ENCODE data around the gene AZIN2.
"Not testable (repeated sequence)": the region's sequence is repeated elsewhere in the genome, so short reads cannot be mapped to it uniquely, and the experiment has no call there.

AZIN2 gene

DNA sequence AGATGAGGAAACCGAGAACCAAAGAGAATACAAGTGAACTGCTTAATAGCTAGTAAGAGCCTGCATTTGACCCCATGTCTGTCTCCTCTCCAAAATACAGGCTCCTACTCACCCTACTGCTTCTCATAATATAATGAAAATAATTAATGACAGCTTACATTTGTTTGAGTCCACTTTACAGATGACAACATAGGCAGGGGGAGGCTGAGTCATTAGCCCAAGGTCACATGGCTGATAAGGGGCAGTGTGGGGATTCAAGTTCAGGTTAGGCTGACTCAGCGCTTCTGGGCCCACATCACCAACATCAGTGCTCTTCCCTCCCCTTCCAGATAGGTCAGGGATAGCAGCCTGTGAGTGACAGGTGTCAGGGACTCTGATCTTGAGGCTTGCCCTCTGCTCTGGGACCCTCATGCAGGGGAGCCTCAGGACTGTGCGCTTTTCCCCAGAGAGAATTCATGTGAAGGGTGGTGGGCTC, 16.2 kb downstream of the AZIN2 start:
- no peak overlapping the region for H3K27ac ChIP-seq (ENCODE audit: low read depth, low read length)
- WGBS (ENCODE audit: extremely low coverage, insufficient coverage, low lambda C conversion rate) = no CpG with 5 or more reads among the region's 3 CpGs
- H3K79me2 ChIP-seq (ENCODE audit: control insufficient read depth, insufficient read depth, low read length) = no peaks in the 10 kb centered on the region

DNA sequence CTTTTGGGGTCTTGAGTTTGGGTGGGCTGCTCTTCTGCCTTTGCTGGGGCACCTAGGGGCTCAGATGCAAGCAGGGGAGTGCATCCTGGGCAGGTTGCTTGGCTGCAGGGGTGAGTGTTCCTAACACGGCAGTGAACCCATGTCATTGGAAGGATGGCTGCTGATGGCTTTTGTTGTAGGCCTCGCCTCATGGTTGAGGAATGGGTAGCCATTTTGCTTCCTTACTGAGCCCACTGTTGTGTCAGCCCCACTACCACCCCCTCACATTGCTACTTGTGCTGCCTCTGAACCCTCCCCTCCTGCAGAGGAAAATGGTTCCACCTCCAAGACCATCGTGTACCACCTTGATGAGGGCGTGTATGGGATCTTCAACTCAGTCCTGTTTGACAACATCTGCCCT, 16.8 kb downstream of the AZIN2 start:
- Histone ChIP-seq H3K18ac (ENCODE audit: low read length) (no peak overlapping the region), H4K8ac (ENCODE audit: low read depth, low read length) (no peak overlapping the region), H3K36me3 (ENCODE audit: control insufficient read depth, insufficient read depth, low read length) (no peaks in the 10 kb centered on the region), H3K56ac (ENCODE audit: low read length) (no peak overlapping the region), H3K27ac (ENCODE audit: low read depth, low read length) (no peak overlapping the region), H2AK5ac (ENCODE audit: low read length) (no peak overlapping the region), H3K4me2 (ENCODE audit: low read length) (no peak overlapping the region), H2BK120ac (ENCODE audit: low read depth, low read length) (no peak overlapping the region), H3K27me3 (ENCODE audit: insufficient read depth, low read length, poor library complexity) (no peaks in the 10 kb centered on the region), H4K5ac (ENCODE audit: low read length) (no peak overlapping the region), H3K4ac (ENCODE audit: low read depth, low read length) (no peak overlapping the region), H3K9ac (ENCODE audit: low read length) (no peak overlapping the region), H3K79me2 (ENCODE audit: control insufficient read depth, insufficient read depth, low read length) (no peaks in the 10 kb centered on the region), H3K79me1 (ENCODE audit: low read length) (no peaks in the 10 kb centered on the region), H2BK5ac (ENCODE audit: low read length) (no peak overlapping the region), H3K4me1 (ENCODE audit: control insufficient read depth, low read depth, low read length) (no peaks in the 10 kb centered on the region), H3K23ac (ENCODE audit: low read length) (no peak overlapping the region), H2BK15ac (replicated peaks; ENCODE audit: low read depth) (no peak overlapping the region), H3K4me3 (ENCODE audit: low read length) (no peak overlapping the region)
- no CpG with 5 or more reads among the region's 4 CpGs for WGBS (ENCODE audit: extremely low coverage, insufficient coverage, low lambda C conversion rate)
- no peak for DNase-seq

More for the DNA sequence above, 16.2 kb downstream of the AZIN2 start:
- Histone ChIP-seq H3K56ac (ENCODE audit: low read length) (no peak overlapping the region), H2BK5ac (ENCODE audit: low read length) (no peak overlapping the region), H4K5ac (ENCODE audit: low read length) (no peak overlapping the region), H3K4ac (ENCODE audit: low read depth, low read length) (no peak overlapping the region), H3K23ac (ENCODE audit: low read length) (no peak overlapping the region), H3K4me2 (ENCODE audit: low read length) (no peak overlapping the region), H2BK120ac (ENCODE audit: low read depth, low read length) (no peak overlapping the region), H3K27me3 (ENCODE audit: insufficient read depth, low read length, poor library complexity) (no peaks in the 10 kb centered on the region), H3K4me3 (ENCODE audit: low read length) (no peak overlapping the region), H4K8ac (ENCODE audit: low read depth, low read length) (no peak overlapping the region), H3K79me1 (ENCODE audit: low read length) (no peaks in the 10 kb centered on the region), H3K36me3 (ENCODE audit: control insufficient read depth, insufficient read depth, low read length) (no peaks in the 10 kb centered on the region), H2BK15ac (replicated peaks; ENCODE audit: low read depth) (no peak overlapping the region), H3K18ac (ENCODE audit: low read length) (no peak overlapping the region), H2AK5ac (ENCODE audit: low read length) (no peak overlapping the region), H3K4me1 (ENCODE audit: control insufficient read depth, low read depth, low read length) (no peaks in the 10 kb centered on the region), H3K9ac (ENCODE audit: low read length) (no peak overlapping the region)
- DNase-seq = no peak

DNA sequence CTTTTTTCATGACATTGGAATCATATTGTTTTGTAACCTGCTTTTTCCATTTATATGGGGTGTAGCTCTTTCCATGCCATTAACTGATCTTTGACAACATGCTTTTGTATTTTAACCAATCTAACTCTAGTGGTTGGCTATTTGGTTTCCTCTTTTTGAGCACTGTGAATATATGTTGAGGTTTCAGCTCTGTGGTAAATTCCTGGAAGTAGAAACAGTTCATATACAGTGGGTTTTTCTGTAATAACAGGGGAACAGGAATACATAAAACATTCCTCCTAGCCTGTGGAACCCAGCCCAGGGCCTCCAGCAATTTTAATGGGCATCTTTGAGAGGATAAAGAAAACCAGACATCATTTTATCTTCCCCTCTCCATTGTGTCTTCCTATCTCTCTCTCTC, 17.4 kb downstream of the AZIN2 start:
- H3K56ac ChIP-seq (ENCODE audit: low read length) = no peak overlapping the region
- H3K79me2 ChIP-seq (ENCODE audit: control insufficient read depth, insufficient read depth, low read length) = no peaks in the 10 kb centered on the region
- H2AK5ac ChIP-seq (ENCODE audit: low read length) = no peak overlapping the region
- no peak overlapping the region for H2BK120ac ChIP-seq (ENCODE audit: low read depth, low read length)
- H3K4me2 ChIP-seq (ENCODE audit: low read length) = no peak overlapping the region
- no peaks in the 10 kb centered on the region for H3K36me3 ChIP-seq (ENCODE audit: control insufficient read depth, insufficient read depth, low read length)
- no peak overlapping the region for H4K5ac ChIP-seq (ENCODE audit: low read length)
- H3K23ac ChIP-seq (ENCODE audit: low read length) = no peak overlapping the region
- no peak overlapping the region for H3K27ac ChIP-seq (ENCODE audit: low read depth, low read length)
- no peak overlapping the region for H3K4ac ChIP-seq (ENCODE audit: low read depth, low read length)
- no peak for DNase-seq
- no peak overlapping the region for H2BK5ac ChIP-seq (ENCODE audit: low read length)
- H3K9ac ChIP-seq (ENCODE audit: low read length) = no peak overlapping the region
- no peak overlapping the region for H3K18ac ChIP-seq (ENCODE audit: low read length)
- H3K79me1 ChIP-seq (ENCODE audit: low read length) = no peaks in the 10 kb centered on the region
- no peak overlapping the region for H2BK15ac ChIP-seq (replicated peaks; ENCODE audit: low read depth)
- no peaks in the 10 kb centered on the region for H3K4me1 ChIP-seq (ENCODE audit: control insufficient read depth, low read depth, low read length)
- H3K4me3 ChIP-seq (ENCODE audit: low read length) = no peak overlapping the region
- H3K27me3 ChIP-seq (ENCODE audit: insufficient read depth, low read length, poor library complexity) = no peaks in the 10 kb centered on the region
- no peak overlapping the region for H4K8ac ChIP-seq (ENCODE audit: low read depth, low read length)

DNA sequence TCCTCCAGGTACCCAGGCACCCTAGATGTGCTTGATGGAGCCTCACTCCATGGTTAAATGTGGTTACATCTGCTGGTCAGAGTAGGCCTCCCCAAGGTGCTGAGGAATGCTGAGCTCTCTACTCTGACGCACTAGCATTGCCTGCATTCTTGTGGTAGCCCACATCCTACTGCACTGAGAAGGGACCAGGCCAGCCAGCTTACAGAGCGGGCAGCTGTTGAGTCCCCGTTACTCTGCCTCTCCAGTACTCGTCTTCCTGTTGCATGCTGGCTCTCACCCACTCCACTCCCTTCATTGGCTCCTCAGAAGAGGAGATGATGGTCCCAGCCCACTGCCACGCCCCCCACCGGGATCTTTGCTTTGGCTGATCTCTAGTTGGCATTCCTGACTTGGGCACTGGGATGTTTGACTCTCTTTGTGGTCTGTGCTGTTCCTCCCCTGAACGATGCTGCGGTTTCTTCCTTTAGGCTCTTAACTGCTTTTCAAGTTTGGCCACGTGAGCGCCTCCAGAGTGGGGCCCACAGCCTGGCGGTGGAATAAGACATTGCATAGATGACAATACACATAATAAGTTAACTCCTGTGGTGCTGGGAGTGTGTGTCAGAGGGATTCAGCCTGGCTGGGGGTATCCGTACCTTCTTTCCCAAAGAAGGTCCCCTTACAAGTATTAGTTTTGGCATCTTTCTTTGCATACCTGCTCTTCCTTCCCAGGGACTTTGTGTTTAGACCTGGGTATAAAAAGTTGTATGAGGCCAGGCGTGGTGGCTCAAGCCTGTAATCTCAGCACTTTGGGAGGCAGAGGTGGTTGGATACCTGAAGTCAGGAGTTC, 18.6 kb downstream of the AZIN2 start:
- Histone ChIP-seq H3K4me2 (ENCODE audit: low read length) (no peak overlapping the region), H3K4me1 (ENCODE audit: control insufficient read depth, low read depth, low read length) (no peaks in the 10 kb centered on the region), H3K79me1 (ENCODE audit: low read length) (no peaks in the 10 kb centered on the region), H3K36me3 (ENCODE audit: control insufficient read depth, insufficient read depth, low read length) (no peaks in the 10 kb centered on the region), H2BK120ac (ENCODE audit: low read depth, low read length) (no peak overlapping the region), H4K8ac (ENCODE audit: low read depth, low read length) (no peak overlapping the region), H2AK5ac (ENCODE audit: low read length) (no peak overlapping the region), H3K56ac (ENCODE audit: low read length) (no peak overlapping the region), H3K9ac (ENCODE audit: low read length) (no peak overlapping the region), H3K18ac (ENCODE audit: low read length) (no peak overlapping the region), H3K4ac (ENCODE audit: low read depth, low read length) (no peak overlapping the region), H3K79me2 (ENCODE audit: control insufficient read depth, insufficient read depth, low read length) (no peaks in the 10 kb centered on the region), H3K27me3 (ENCODE audit: insufficient read depth, low read length, poor library complexity) (no peaks in the 10 kb centered on the region), H2BK5ac (ENCODE audit: low read length) (no peak overlapping the region), H3K23ac (ENCODE audit: low read length) (no peak overlapping the region), H4K5ac (ENCODE audit: low read length) (no peak overlapping the region), H3K27ac (ENCODE audit: low read depth, low read length) (no peak overlapping the region), H3K4me3 (ENCODE audit: low read length) (no peak overlapping the region), H2BK15ac (replicated peaks; ENCODE audit: low read depth) (no peak overlapping the region)
- no CpG with 5 or more reads among the region's 13 CpGs for WGBS (ENCODE audit: extremely low coverage, insufficient coverage, low lambda C conversion rate)
- DNase-seq = peak; percentile 71

DNA sequence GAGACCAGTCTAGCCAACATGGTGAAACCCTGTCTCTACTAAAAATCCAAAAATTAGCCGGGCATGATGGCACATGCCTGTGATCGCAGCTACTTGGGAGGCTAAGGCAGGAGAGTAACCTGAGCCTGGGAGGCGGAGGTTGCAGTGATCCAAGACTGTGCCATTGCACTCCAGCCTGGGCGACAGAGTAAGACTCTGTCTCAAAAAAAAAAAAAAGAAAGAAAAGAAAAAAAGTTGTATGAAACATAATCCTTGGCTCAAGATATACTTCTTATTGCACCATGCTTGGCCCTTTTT, 19.1 kb downstream of the AZIN2 start:
- not testable (repeated sequence) for H2BK5ac ChIP-seq (ENCODE audit: low read length); H3K18ac ChIP-seq (ENCODE audit: low read length); H3K27ac ChIP-seq (ENCODE audit: low read depth, low read length); H3K4me1 ChIP-seq (ENCODE audit: control insufficient read depth, low read depth, low read length); H4K8ac ChIP-seq (ENCODE audit: low read depth, low read length); H3K9ac ChIP-seq (ENCODE audit: low read length); H3K4ac ChIP-seq (ENCODE audit: low read depth, low read length); H3K56ac ChIP-seq (ENCODE audit: low read length); H3K79me1 ChIP-seq (ENCODE audit: low read length); H2AK5ac ChIP-seq (ENCODE audit: low read length); H3K23ac ChIP-seq (ENCODE audit: low read length); H3K4me2 ChIP-seq (ENCODE audit: low read length); DNase-seq; H3K27me3 ChIP-seq (ENCODE audit: insufficient read depth, low read length, poor library complexity); H3K4me3 ChIP-seq (ENCODE audit: low read length); H2BK15ac ChIP-seq (replicated peaks; ENCODE audit: low read depth); H4K5ac ChIP-seq (ENCODE audit: low read length); H2BK120ac ChIP-seq (ENCODE audit: low read depth, low read length); H3K79me2 ChIP-seq (ENCODE audit: control insufficient read depth, insufficient read depth, low read length); H3K36me3 ChIP-seq (ENCODE audit: control insufficient read depth, insufficient read depth, low read length)
- no CpG with 5 or more reads among the region's 4 CpGs for WGBS (ENCODE audit: extremely low coverage, insufficient coverage, low lambda C conversion rate)

DNA sequence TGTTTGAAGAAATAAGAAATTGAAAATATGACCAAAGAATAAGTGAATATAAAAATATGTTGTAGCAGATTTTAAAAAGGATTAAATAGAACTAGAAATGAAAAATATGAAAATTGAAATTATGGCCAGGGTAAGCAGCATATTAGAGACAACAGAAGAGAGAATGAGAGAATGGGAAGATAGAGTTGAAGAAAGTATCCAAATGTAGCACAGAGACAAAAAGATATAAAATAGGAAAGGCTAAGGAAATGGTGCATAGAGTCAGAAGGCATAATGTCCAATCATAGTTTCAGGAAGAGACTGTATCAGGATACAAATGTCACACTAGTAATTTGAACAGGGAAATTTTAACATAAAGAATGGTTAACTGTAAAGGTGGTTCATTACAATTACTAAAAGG, 29.5 kb downstream of the AZIN2 start:
- Histone ChIP-seq H3K23ac (ENCODE audit: low read length) (no peak overlapping the region), H2BK15ac (replicated peaks; ENCODE audit: low read depth) (no peak overlapping the region), H3K4me2 (ENCODE audit: low read length) (no peak overlapping the region), H3K18ac (ENCODE audit: low read length) (no peak overlapping the region), H4K8ac (ENCODE audit: low read depth, low read length) (no peak overlapping the region), H2BK5ac (ENCODE audit: low read length) (no peak overlapping the region), H3K36me3 (ENCODE audit: control insufficient read depth, insufficient read depth, low read length) (no peaks in the 10 kb centered on the region), H3K56ac (ENCODE audit: low read length) (no peak overlapping the region), H3K4me1 (ENCODE audit: control insufficient read depth, low read depth, low read length) (no peaks in the 10 kb centered on the region), H3K4ac (ENCODE audit: low read depth, low read length) (no peak overlapping the region), H3K79me2 (ENCODE audit: control insufficient read depth, insufficient read depth, low read length) (no peaks in the 10 kb centered on the region), H3K27me3 (ENCODE audit: insufficient read depth, low read length, poor library complexity) (no peaks in the 10 kb centered on the region), H2AK5ac (ENCODE audit: low read length) (no peak overlapping the region), H3K27ac (ENCODE audit: low read depth, low read length) (no peak overlapping the region), H3K9ac (ENCODE audit: low read length) (no peak overlapping the region), H3K4me3 (ENCODE audit: low read length) (no peak overlapping the region), H2BK120ac (ENCODE audit: low read depth, low read length) (no peak overlapping the region), H3K79me1 (ENCODE audit: low read length) (no peaks in the 10 kb centered on the region), H4K5ac (ENCODE audit: low read length) (no peak overlapping the region)
- DNase-seq = no peak

All from mesendoderm (in vitro differentiated cells).